VCaP (cell line): Measurements from ENCODE around the gene EPB41L5.

Experiments
- H3K27ac ChIP-seq: fragments of 450-650 bp; 2 replicates; pipeline ENCODE4 v1.5.1; 2017
- TF ChIP-seq, protein P1 (sequence below): fragments of 450-650 bp; conservative IDR thresholded peaks from 2 replicates; pipeline ENCODE4 v1.5.1; 2017; ENCODE audit warnings: mild to moderate bottlenecking, moderate library complexity

The EPB41L5 gene

DNA sequence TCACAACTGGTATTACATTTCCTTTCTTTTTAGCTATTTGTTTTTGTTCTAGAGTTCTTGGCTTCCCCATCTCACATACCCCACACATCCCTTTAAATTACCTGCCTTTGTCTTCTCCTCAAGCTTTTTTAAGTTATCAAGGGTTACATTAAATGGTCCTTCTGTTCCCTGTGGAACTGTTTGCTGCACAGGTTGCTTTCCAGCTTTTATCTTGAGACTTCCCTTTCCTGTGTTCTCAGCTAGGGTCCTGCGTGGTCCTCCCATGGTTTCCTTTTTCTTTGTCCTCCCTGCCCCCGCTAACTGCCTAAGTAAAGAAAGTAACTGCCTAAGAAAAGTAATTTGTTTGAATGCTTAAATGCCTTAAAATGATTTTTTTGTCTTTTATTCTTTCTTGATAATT is 66.8 kb downstream of the EPB41L5 start:
- H3K27ac ChIP-seq: no peak overlapping the region
- TF ChIP-seq, protein P1, sequence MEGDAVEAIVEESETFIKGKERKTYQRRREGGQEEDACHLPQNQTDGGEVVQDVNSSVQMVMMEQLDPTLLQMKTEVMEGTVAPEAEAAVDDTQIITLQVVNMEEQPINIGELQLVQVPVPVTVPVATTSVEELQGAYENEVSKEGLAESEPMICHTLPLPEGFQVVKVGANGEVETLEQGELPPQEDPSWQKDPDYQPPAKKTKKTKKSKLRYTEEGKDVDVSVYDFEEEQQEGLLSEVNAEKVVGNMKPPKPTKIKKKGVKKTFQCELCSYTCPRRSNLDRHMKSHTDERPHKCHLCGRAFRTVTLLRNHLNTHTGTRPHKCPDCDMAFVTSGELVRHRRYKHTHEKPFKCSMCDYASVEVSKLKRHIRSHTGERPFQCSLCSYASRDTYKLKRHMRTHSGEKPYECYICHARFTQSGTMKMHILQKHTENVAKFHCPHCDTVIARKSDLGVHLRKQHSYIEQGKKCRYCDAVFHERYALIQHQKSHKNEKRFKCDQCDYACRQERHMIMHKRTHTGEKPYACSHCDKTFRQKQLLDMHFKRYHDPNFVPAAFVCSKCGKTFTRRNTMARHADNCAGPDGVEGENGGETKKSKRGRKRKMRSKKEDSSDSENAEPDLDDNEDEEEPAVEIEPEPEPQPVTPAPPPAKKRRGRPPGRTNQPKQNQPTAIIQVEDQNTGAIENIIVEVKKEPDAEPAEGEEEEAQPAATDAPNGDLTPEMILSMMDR: no peak

DNA sequence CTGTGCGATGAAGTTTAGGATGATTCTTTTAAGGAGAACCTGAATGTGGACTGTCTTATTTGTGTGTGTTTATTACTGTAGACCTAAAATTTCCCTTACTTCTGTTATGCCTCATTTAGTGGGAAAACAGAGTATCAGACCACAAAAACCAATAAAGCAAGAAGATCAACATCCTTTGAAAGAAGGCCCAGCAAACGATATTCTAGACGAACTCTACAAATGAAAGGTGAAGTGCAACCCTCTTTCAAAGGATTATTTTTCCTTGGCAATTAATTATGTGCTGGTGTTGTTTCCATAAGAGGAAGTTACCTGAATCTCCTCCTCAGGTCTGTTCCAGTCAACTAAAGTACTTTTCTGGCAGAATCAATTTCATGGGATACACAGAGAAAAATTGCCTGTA is 78.6 kb downstream of the EPB41L5 start:
- no peak overlapping the region for H3K27ac ChIP-seq
- TF ChIP-seq, protein P1: no peak

DNA sequence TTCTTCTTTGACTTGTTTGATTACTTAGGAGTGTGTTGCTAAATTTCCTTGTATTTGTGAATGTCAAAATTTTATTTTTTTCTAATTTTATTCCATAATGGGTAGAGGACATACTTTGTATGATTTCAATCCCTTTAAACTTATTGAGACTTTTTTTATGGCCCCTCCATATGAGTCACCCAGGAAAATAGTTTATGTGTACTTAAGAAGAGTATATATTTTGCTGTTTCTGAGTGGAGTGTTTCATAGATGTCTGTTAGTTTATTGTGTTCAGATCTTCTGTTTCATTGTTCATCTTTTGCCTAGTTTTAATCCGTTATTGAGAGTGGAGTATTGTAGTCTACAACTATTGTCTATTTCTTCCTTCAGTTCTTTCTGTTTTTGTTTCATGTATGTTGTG is 81.9 kb downstream of the EPB41L5 start:
- TF ChIP-seq, protein P1: no peak
- H3K27ac ChIP-seq: no peak overlapping the region

DNA sequence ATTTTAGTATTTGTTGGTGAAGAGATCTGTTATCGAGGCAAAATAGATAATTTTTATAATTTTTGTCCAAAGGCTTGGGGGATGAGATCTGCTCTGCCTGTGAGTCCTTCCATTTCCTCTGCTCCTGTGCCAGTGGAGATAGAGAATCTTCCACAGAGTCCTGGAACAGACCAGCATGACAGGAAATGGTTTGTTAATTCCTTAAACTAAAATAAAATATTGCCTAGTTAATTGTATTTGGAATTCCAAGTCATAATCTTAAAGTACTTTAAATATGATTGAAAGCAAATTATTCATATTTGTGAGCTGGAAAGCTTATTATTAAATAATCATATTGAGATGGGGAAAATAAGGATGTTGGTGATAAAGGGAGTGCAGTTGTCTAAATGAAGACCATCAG is 87.8 kb downstream of the EPB41L5 start:
- peak overlapping the region; percentile 28 for H3K27ac ChIP-seq
- TF ChIP-seq, protein P1: no peak

DNA sequence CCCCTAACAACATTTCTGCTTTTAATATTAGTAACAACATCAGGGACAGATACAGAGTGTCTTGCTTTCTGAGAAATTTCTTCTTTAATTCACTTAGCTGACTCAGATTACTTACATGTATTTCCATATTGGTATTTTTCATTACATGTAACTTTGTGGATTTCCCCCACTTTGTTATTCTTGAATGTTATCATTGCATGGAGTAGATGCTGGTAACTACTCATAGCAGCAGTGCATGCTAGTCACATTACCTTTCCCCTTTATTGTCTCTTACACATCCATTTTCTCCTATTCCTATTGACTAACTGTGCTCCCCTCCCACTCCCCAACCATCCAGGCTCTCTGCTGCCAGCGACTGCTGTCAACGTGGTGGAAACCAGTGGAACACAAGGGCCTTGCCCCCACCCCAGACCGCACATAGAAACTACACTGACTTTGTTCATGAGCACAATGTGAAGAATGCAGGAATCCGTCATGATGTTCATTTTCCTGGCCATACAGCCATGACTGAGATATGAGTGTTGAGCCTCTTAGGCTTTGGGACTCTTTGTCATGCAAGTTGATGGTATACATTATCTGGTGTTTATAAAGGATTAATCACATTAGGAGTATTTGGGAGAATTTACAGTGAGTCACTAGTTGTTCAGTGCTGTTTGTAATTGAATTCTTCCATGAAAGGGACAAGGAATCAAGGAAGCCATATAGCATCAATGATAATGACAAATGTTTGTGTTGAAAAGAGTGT is 91.0 kb downstream of the EPB41L5 start:
- peak overlapping the region; percentile 95 for H3K27ac ChIP-seq
- TF ChIP-seq, protein P1: no peak

DNA sequence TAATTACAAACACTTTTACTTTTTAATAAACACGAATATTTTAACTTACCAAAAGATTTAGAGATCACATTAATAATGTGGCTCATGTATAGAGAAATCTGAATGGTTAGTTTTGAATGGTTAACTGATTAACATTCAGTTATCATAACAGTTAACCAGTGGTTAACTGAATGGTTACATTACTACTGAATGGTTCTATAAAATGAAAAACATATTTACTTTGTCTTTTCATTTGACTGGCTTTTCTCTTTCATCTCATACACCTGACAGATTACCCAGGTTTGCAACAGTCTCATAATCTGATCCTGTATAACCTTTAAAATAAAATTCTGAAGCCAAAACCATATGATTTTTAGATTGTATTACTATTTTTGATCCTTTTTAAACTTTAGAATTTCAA is 91.9 kb downstream of the EPB41L5 start:
- TF ChIP-seq, protein P1: no peak
- H3K27ac ChIP-seq: peak overlapping the region; percentile 95

DNA sequence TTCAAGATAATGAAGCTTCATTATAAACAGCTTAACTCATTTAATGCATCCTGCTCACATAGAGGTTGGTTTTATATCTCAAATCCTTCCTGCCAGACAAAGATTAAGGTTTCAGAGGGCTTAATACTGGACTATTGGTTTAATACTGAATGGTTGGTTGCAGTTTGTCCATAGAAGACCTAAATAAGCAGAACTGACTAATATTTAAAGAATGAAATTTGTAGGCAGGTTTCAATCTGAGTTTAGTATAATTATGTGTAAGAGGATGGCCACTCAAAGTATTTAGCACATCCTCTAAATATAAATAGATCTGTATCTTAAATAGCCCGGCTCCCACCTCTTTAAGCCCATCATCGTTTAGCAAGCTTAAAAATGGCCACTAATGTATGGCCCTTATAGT is 92.5 kb downstream of the EPB41L5 start:
- TF ChIP-seq, protein P1: no peak
- H3K27ac ChIP-seq: peak overlapping the region; percentile 95
